ENCODE measurements around the gene SORCS2.

DNA sequence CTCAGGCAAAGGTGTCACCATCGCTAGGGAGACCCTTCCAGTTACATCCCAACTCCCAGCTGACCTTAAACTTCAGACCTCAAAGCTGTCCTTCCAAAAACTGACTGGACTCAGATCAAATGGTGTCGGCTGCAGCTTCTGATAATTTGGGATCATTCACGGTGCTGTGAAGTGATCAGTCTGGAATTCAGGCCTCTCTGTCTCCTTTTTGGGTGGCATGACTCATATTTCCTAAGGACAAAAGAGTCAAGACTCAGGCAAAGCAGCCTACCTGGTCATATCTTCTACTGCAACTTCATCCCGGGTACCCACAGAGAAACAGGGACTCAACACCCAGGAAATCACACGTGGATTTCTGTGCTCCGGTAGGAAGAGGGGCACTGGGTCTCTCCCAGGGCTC is 87.6 kb downstream of the SORCS2 start:
- TF ChIP-seq, protein P1, sequence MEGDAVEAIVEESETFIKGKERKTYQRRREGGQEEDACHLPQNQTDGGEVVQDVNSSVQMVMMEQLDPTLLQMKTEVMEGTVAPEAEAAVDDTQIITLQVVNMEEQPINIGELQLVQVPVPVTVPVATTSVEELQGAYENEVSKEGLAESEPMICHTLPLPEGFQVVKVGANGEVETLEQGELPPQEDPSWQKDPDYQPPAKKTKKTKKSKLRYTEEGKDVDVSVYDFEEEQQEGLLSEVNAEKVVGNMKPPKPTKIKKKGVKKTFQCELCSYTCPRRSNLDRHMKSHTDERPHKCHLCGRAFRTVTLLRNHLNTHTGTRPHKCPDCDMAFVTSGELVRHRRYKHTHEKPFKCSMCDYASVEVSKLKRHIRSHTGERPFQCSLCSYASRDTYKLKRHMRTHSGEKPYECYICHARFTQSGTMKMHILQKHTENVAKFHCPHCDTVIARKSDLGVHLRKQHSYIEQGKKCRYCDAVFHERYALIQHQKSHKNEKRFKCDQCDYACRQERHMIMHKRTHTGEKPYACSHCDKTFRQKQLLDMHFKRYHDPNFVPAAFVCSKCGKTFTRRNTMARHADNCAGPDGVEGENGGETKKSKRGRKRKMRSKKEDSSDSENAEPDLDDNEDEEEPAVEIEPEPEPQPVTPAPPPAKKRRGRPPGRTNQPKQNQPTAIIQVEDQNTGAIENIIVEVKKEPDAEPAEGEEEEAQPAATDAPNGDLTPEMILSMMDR (IDR thresholded peaks at IDR 0.05): no peak
- TF ChIP-seq POLR2A (IDR thresholded peaks at IDR 0.05): no peak

Data from esophagus squamous epithelium (tissue), 4 donors.